ENCODE data around the gene AHRR. TPM values are rescaled to one million over a fixed set of nuclear protein-coding genes. Genes with fewer than 3 reads are reported as not detected.

The AHRR gene
- total RNA-seq, 1 donor from 2014 or later, result 10.5 TPM

- H3K9me3 Mint-ChIP-seq (ENCODE audit: unreplicated experiment), result peaks cover 3% of the 10 kb centered on the region
Measured at GRCh38 chr5:448766-449090, 127.2 kb downstream of the AHRR start.

DNA sequence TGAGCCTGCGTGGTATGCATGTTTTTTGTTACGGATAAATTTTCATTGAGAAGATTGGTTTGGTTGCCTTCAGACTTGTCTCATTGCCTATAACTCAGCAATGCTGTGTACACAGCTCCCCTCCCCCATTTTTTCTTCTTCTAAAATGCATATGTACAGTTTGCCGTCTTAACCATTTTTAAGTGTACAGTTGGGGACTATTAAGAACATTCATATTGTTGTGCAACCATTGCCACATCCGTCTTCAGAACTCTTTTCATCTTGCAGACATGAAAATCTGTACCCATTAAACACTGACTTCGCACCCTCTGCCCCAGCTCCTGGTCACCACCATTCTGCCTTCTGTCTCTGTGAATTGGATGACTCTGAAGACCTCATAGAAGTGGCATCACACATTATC lies 127.6 kb downstream of the AHRR start:
- peaks cover 42% of the 10 kb centered on the region for H4K20me1 ChIP-seq (ENCODE audit: insufficient read depth, low read length)
- Mint-ChIP-seq H3K4me1 (ENCODE audit: low read depth, unreplicated experiment) (peaks cover 17% of the 10 kb centered on the region), H3K4me3 (ENCODE audit: unreplicated experiment) (no peak overlapping the region), H3K9me3 (ENCODE audit: unreplicated experiment) (peaks cover 3% of the 10 kb centered on the region), H3K27me3 (ENCODE audit: low read depth, unreplicated experiment) (no peaks in the 10 kb centered on the region), H3K27ac (ENCODE audit: unreplicated experiment) (no peak overlapping the region), H3K36me3 (ENCODE audit: low read depth, unreplicated experiment) (peaks cover 43% of the 10 kb centered on the region)
- H2AFZ ChIP-seq (ENCODE audit: low read depth, low read length), result no peak overlapping the region
- no peak overlapping the region for H3K9ac ChIP-seq (ENCODE audit: low read length)
- H3K4me1 ChIP-seq (ENCODE audit: insufficient read depth, low read length), result peaks cover under 1% of the 10 kb centered on the region
- H3K27ac ChIP-seq (ENCODE audit: low read depth, low read length), result no peak overlapping the region
- FAIRE-seq (no peak), DNase-seq (ENCODE audit: low read depth) (no peak)
- no peaks in the 10 kb centered on the region for H3K27me3 ChIP-seq (ENCODE audit: insufficient read depth, low read length)
- H3K4me3 ChIP-seq (ENCODE audit: insufficient read depth, low read depth, low read length), result no peak overlapping the region
- no peak overlapping the region for H3K4me2 ChIP-seq (ENCODE audit: low read length)
- no peak for TF ChIP-seq EZH2 (IDR thresholded peaks at IDR 0.05; ENCODE audit: insufficient read depth, low read length)
- no peak for TF ChIP-seq CTCF (IDR thresholded peaks at IDR 0.05; ENCODE audit: insufficient read depth, low read depth, low read length)
- no peaks in the 10 kb centered on the region for H3K9me3 ChIP-seq (ENCODE audit: insufficient read depth, low read depth, low read length)
- H3K36me3 ChIP-seq (ENCODE audit: insufficient read depth, low read length), result peaks cover 42% of the 10 kb centered on the region
- H3K79me2 ChIP-seq (ENCODE audit: insufficient read depth, low read length), result peaks cover 67% of the 10 kb centered on the region

More at GRCh38 chr5:448766-449090, 127.2 kb downstream of the AHRR start:
- H3K4me2 ChIP-seq (ENCODE audit: low read length), result no peak overlapping the region
- DNase-seq (ENCODE audit: low read depth) (no peak), FAIRE-seq (no peak)
- no peak overlapping the region for H3K9ac ChIP-seq (ENCODE audit: low read length)
- no peaks in the 10 kb centered on the region for H3K27me3 ChIP-seq (ENCODE audit: insufficient read depth, low read length)
- peaks cover 38% of the 10 kb centered on the region for H3K36me3 ChIP-seq (ENCODE audit: insufficient read depth, low read length)
- Mint-ChIP-seq H3K27me3 (ENCODE audit: low read depth, unreplicated experiment) (no peaks in the 10 kb centered on the region), H3K27ac (ENCODE audit: unreplicated experiment) (no peak overlapping the region), H3K4me1 (ENCODE audit: low read depth, unreplicated experiment) (peaks cover 17% of the 10 kb centered on the region), H3K4me3 (ENCODE audit: unreplicated experiment) (no peak overlapping the region), H3K36me3 (ENCODE audit: low read depth, unreplicated experiment) (peaks cover 40% of the 10 kb centered on the region)
- H3K4me1 ChIP-seq (ENCODE audit: insufficient read depth, low read length), result peaks cover 4% of the 10 kb centered on the region
- TF ChIP-seq CTCF (IDR thresholded peaks at IDR 0.05; ENCODE audit: insufficient read depth, low read depth, low read length) (no peak), EZH2 (IDR thresholded peaks at IDR 0.05; ENCODE audit: insufficient read depth, low read length) (no peak)
- no peaks in the 10 kb centered on the region for H3K9me3 ChIP-seq (ENCODE audit: insufficient read depth, low read depth, low read length)
- H4K20me1 ChIP-seq (ENCODE audit: insufficient read depth, low read length), result peaks cover 41% of the 10 kb centered on the region
- H2AFZ ChIP-seq (ENCODE audit: low read depth, low read length), result no peak overlapping the region
- no peak overlapping the region for H3K4me3 ChIP-seq (ENCODE audit: insufficient read depth, low read depth, low read length)
- H3K27ac ChIP-seq (ENCODE audit: low read depth, low read length), result no peak overlapping the region
- H3K79me2 ChIP-seq (ENCODE audit: insufficient read depth, low read length), result peaks cover 67% of the 10 kb centered on the region

GRCh38 chr5:451587-452458 lies 130.3 kb downstream of the AHRR start:
- H3K9me3 Mint-ChIP-seq (ENCODE audit: unreplicated experiment), result peaks cover 3% of the 10 kb centered on the region
- Histone ChIP-seq H2AFZ (ENCODE audit: low read depth, low read length) (no peak overlapping the region), H3K36me3 (ENCODE audit: insufficient read depth, low read length) (peaks cover 46% of the 10 kb centered on the region)

More at GRCh38 chr5:451587-452458, 130.3 kb downstream of the AHRR start:
- H3K4me2 ChIP-seq (ENCODE audit: low read length), result no peak overlapping the region
- no peak for FAIRE-seq
- Mint-ChIP-seq H3K4me1 (ENCODE audit: low read depth, unreplicated experiment) (peaks cover 13% of the 10 kb centered on the region), H3K36me3 (ENCODE audit: low read depth, unreplicated experiment) (peaks cover 47% of the 10 kb centered on the region), H3K4me3 (ENCODE audit: unreplicated experiment) (no peak overlapping the region), H3K27me3 (ENCODE audit: low read depth, unreplicated experiment) (no peaks in the 10 kb centered on the region), H3K27ac (ENCODE audit: unreplicated experiment) (no peak overlapping the region)
- no peak for TF ChIP-seq CTCF (IDR thresholded peaks at IDR 0.05; ENCODE audit: insufficient read depth, low read depth, low read length)
- no peak for TF ChIP-seq EZH2 (IDR thresholded peaks at IDR 0.05; ENCODE audit: insufficient read depth, low read length)
- peaks cover under 1% of the 10 kb centered on the region for H3K4me1 ChIP-seq (ENCODE audit: insufficient read depth, low read length)
- H3K9me3 ChIP-seq (ENCODE audit: insufficient read depth, low read depth, low read length), result no peaks in the 10 kb centered on the region
- DNase-seq (ENCODE audit: low read depth), result no peak
- H4K20me1 ChIP-seq (ENCODE audit: insufficient read depth, low read length), result peaks cover 50% of the 10 kb centered on the region
- H3K27ac ChIP-seq (ENCODE audit: low read depth, low read length), result no peak overlapping the region
- no peaks in the 10 kb centered on the region for H3K27me3 ChIP-seq (ENCODE audit: insufficient read depth, low read length)
- H3K9ac ChIP-seq (ENCODE audit: low read length), result no peak overlapping the region
- peaks cover 75% of the 10 kb centered on the region for H3K79me2 ChIP-seq (ENCODE audit: insufficient read depth, low read length)
- H3K4me3 ChIP-seq (ENCODE audit: insufficient read depth, low read depth, low read length), result no peak overlapping the region
